Activated naive CD8-positive, alpha-beta T cell (primary cell): ENCODE data around the gene FBLL1.
"Not testable (repeated sequence)": the region's sequence is repeated elsewhere in the genome, so short reads cannot be mapped to it uniquely, and the experiment has no call there.

Experiments
- H3K27ac Mint-ChIP-seq: one replicate; pipeline ENCODE4 v1.8.0; 2021; ENCODE audit warnings: mixed read lengths
- H3K27me3 Mint-ChIP-seq: one replicate; pipeline ENCODE4 v1.8.0; 2021; ENCODE audit warnings: mixed read lengths
- H3K36me3 Mint-ChIP-seq: one replicate; pipeline ENCODE4 v1.8.0; 2021; ENCODE audit warnings: mixed read lengths
- H3K4me1 Mint-ChIP-seq: one replicate; pipeline ENCODE4 v1.8.0; 2021; ENCODE audit warnings: low read depth, mixed read lengths
- H3K4me3 Mint-ChIP-seq: one replicate; pipeline ENCODE4 v1.8.0; 2021; ENCODE audit warnings: mild to moderate bottlenecking, mixed read lengths
- H3K9me3 Mint-ChIP-seq: one replicate; pipeline ENCODE4 v1.8.0; 2021; ENCODE audit warnings: low read depth, mixed read lengths

FBLL1 gene

GRCh38 chr5:168531191-168531590, 2.1 kb downstream of the FBLL1 start:
- Mint-ChIP-seq H3K27me3 (peaks cover 27% of the 10 kb centered on the region), H3K4me3 (no peak overlapping the region), H3K4me1 (peaks cover 12% of the 10 kb centered on the region), H3K9me3 (no peaks in the 10 kb centered on the region), H3K36me3 (peaks cover 3% of the 10 kb centered on the region), H3K27ac (no peak overlapping the region)

- peaks cover 27% of the 10 kb centered on the region for H3K27me3 Mint-ChIP-seq
- peaks cover 3% of the 10 kb centered on the region for H3K36me3 Mint-ChIP-seq
- H3K4me3 Mint-ChIP-seq = no peak overlapping the region
- peaks cover 12% of the 10 kb centered on the region for H3K4me1 Mint-ChIP-seq
- no peaks in the 10 kb centered on the region for H3K9me3 Mint-ChIP-seq
- no peak overlapping the region for H3K27ac Mint-ChIP-seq
Measured at GRCh38 chr5:168531987-168532864, 3.1 kb downstream of the FBLL1 start.

GRCh38 chr5:168534351-168534750, 5.2 kb downstream of the FBLL1 start:
- H3K27me3 Mint-ChIP-seq = peaks cover 21% of the 10 kb centered on the region
- not testable (repeated sequence) for H3K4me1 Mint-ChIP-seq, H3K4me3 Mint-ChIP-seq, H3K36me3 Mint-ChIP-seq, H3K27ac Mint-ChIP-seq, H3K9me3 Mint-ChIP-seq

- Mint-ChIP-seq H3K27me3 (peaks cover 5% of the 10 kb centered on the region), H3K9me3 (no peaks in the 10 kb centered on the region), H3K4me1 (no peaks in the 10 kb centered on the region), H3K4me3 (no peak overlapping the region), H3K27ac (no peak overlapping the region), H3K36me3 (no peaks in the 10 kb centered on the region)
Measured at GRCh38 chr5:168537176-168537575, 8.1 kb downstream of the FBLL1 start.

GRCh38 chr5:168549554-168549953, 20.4 kb downstream of the FBLL1 start:
- Mint-ChIP-seq H3K27ac (no peak overlapping the region), H3K4me3 (no peak overlapping the region), H3K36me3 (peaks cover 22% of the 10 kb centered on the region), H3K4me1 (peaks cover 1% of the 10 kb centered on the region), H3K9me3 (no peaks in the 10 kb centered on the region), H3K27me3 (no peaks in the 10 kb centered on the region)

GRCh38 chr5:168550656-168551055, 21.6 kb downstream of the FBLL1 start:
- H3K36me3 Mint-ChIP-seq = peaks cover 27% of the 10 kb centered on the region
- no peak overlapping the region for H3K27ac Mint-ChIP-seq
- no peaks in the 10 kb centered on the region for H3K9me3 Mint-ChIP-seq
- peaks cover 1% of the 10 kb centered on the region for H3K4me1 Mint-ChIP-seq
- H3K27me3 Mint-ChIP-seq = no peaks in the 10 kb centered on the region
- no peak overlapping the region for H3K4me3 Mint-ChIP-seq

GRCh38 chr5:168552146-168552545, 23.0 kb downstream of the FBLL1 start:
- Mint-ChIP-seq H3K4me3 (no peak overlapping the region), H3K27ac (no peak overlapping the region), H3K27me3 (no peaks in the 10 kb centered on the region), H3K4me1 (peaks cover 1% of the 10 kb centered on the region), H3K36me3 (peaks cover 32% of the 10 kb centered on the region), H3K9me3 (no peaks in the 10 kb centered on the region)

- no peaks in the 10 kb centered on the region for H3K9me3 Mint-ChIP-seq
- no peaks in the 10 kb centered on the region for H3K27me3 Mint-ChIP-seq
- H3K4me1 Mint-ChIP-seq = peaks cover 1% of the 10 kb centered on the region
- H3K36me3 Mint-ChIP-seq = peaks cover 28% of the 10 kb centered on the region
- no peak overlapping the region for H3K4me3 Mint-ChIP-seq
- no peak overlapping the region for H3K27ac Mint-ChIP-seq
Measured at GRCh38 chr5:168553377-168554130, 24.4 kb downstream of the FBLL1 start.

- H3K27ac Mint-ChIP-seq = no peak overlapping the region
- H3K4me3 Mint-ChIP-seq = no peak overlapping the region
- no peaks in the 10 kb centered on the region for H3K27me3 Mint-ChIP-seq
- H3K36me3 Mint-ChIP-seq = peaks cover 32% of the 10 kb centered on the region
- H3K4me1 Mint-ChIP-seq = peaks cover 1% of the 10 kb centered on the region
- no peaks in the 10 kb centered on the region for H3K9me3 Mint-ChIP-seq
Measured at GRCh38 chr5:168557389-168557788, 28.3 kb downstream of the FBLL1 start.

- H3K36me3 Mint-ChIP-seq = peaks cover 15% of the 10 kb centered on the region
Measured at GRCh38 chr5:168562279-168562678, 33.2 kb downstream of the FBLL1 start.

GRCh38 chr5:168563959-168564358, 34.9 kb downstream of the FBLL1 start:
- H3K9me3 Mint-ChIP-seq = no peaks in the 10 kb centered on the region
- peaks cover 17% of the 10 kb centered on the region for H3K36me3 Mint-ChIP-seq
- H3K27ac Mint-ChIP-seq = no peak overlapping the region
- no peak overlapping the region for H3K4me3 Mint-ChIP-seq
- H3K4me1 Mint-ChIP-seq = peaks cover 6% of the 10 kb centered on the region
- no peaks in the 10 kb centered on the region for H3K27me3 Mint-ChIP-seq

More at GRCh38 chr5:168562279-168562678, 33.2 kb downstream of the FBLL1 start:
- H3K9me3 Mint-ChIP-seq = no peaks in the 10 kb centered on the region
- no peaks in the 10 kb centered on the region for H3K27me3 Mint-ChIP-seq
- peaks cover 4% of the 10 kb centered on the region for H3K4me1 Mint-ChIP-seq
- H3K27ac Mint-ChIP-seq = no peak overlapping the region
- no peak overlapping the region for H3K4me3 Mint-ChIP-seq

GRCh38 chr5:168568738-168569137, 39.6 kb downstream of the FBLL1 start:
- H3K27me3 Mint-ChIP-seq = no peaks in the 10 kb centered on the region
- H3K36me3 Mint-ChIP-seq = peaks cover 12% of the 10 kb centered on the region
- H3K27ac Mint-ChIP-seq = no peak overlapping the region
- no peaks in the 10 kb centered on the region for H3K9me3 Mint-ChIP-seq
- peaks cover 19% of the 10 kb centered on the region for H3K4me1 Mint-ChIP-seq
- H3K4me3 Mint-ChIP-seq = no peak overlapping the region

GRCh38 chr5:168570490-168571328, 41.6 kb downstream of the FBLL1 start:
- no peak overlapping the region for H3K4me3 Mint-ChIP-seq
- no peaks in the 10 kb centered on the region for H3K27me3 Mint-ChIP-seq
- H3K4me1 Mint-ChIP-seq = peaks cover 25% of the 10 kb centered on the region
- H3K27ac Mint-ChIP-seq = no peak overlapping the region
- no peaks in the 10 kb centered on the region for H3K9me3 Mint-ChIP-seq
- H3K36me3 Mint-ChIP-seq = peaks cover 12% of the 10 kb centered on the region

GRCh38 chr5:168573663-168574062, 44.6 kb downstream of the FBLL1 start:
- H3K9me3 Mint-ChIP-seq, H3K27ac Mint-ChIP-seq, H3K4me3 Mint-ChIP-seq, H3K36me3 Mint-ChIP-seq, H3K27me3 Mint-ChIP-seq: not testable (repeated sequence)
- peaks cover 43% of the 10 kb centered on the region for H3K4me1 Mint-ChIP-seq

GRCh38 chr5:168574156-168574555, 45.1 kb downstream of the FBLL1 start:
- H3K27me3 Mint-ChIP-seq = not testable (repeated sequence)
- peaks cover 43% of the 10 kb centered on the region for H3K4me1 Mint-ChIP-seq

More at GRCh38 chr5:168574156-168574555, 45.1 kb downstream of the FBLL1 start:
- H3K36me3 Mint-ChIP-seq, H3K4me3 Mint-ChIP-seq, H3K27ac Mint-ChIP-seq, H3K9me3 Mint-ChIP-seq: not testable (repeated sequence)
